HG03159 (cell line): ENCODE measurements around the gene ARFRP1.

ENCODE experiments used
- ATAC-seq: cut with Tn5 transposase; IDR thresholded peaks from one replicate; pipeline ENCODE4 v1.9.1; 2021; ENCODE audit warnings: mild to moderate bottlenecking, moderate library complexity; ENCODE audit not compliant: unreplicated experiment

Gene ARFRP1

GRCh38 chr20:63744158-63744557, 36.4 kb upstream of the ARFRP1 start:
- ATAC-seq = no peak

GRCh38 chr20:63743210-63743970, 35.6 kb upstream of the ARFRP1 start:
- ATAC-seq = no peak

- no peak for ATAC-seq
These were observed 34.7 kb upstream of the ARFRP1 start for GRCh38 chr20:63742381-63743024.

GRCh38 chr20:63741676-63742380, 34.1 kb upstream of the ARFRP1 start:
- ATAC-seq = no peak

- no peak for ATAC-seq
These were observed 33.5 kb upstream of the ARFRP1 start for GRCh38 chr20:63741354-63741675.

- ATAC-seq = no peak
These were observed 33.0 kb upstream of the ARFRP1 start for GRCh38 chr20:63740627-63741353.

- no peak for ATAC-seq
These were observed 32.4 kb upstream of the ARFRP1 start for GRCh38 chr20:63740070-63740626.

- peak; percentile 36 for ATAC-seq
These were observed 31.6 kb upstream of the ARFRP1 start, which contains the start of gene SLC2A4RG for GRCh38 chr20:63739130-63740069. TSS of gene SLC2A4RG (plus strand) at chr20:63739776. CDS start at chr20:63739913, 137 bp downstream.

- ATAC-seq = no peak
These were observed 30.9 kb upstream of the ARFRP1 start for GRCh38 chr20:63738687-63739129.

GRCh38 chr20:63737945-63738686, 30.3 kb upstream of the ARFRP1 start:
- ATAC-seq = no peak

GRCh38 chr20:63737695-63737944, 29.8 kb upstream of the ARFRP1 start:
- no peak for ATAC-seq

GRCh38 chr20:63736893-63737694, 29.3 kb upstream of the ARFRP1 start:
- no peak for ATAC-seq

- no peak for ATAC-seq
These were observed 28.3 kb upstream of the ARFRP1 start, which contains the start of gene LIME1 for GRCh38 chr20:63735859-63736718. TSS of gene LIME1 (plus strand) at chr20:63736664. CDS start at chr20:63737550, 886 bp downstream.

GRCh38 chr20:63734946-63735858, 27.4 kb upstream of the ARFRP1 start:
- ATAC-seq = no peak

- ATAC-seq = no peak
These were observed 26.6 kb upstream of the ARFRP1 start for GRCh38 chr20:63734111-63734945.
